Left kidney (tissue), 2 donors: ENCODE results near the gene CDC45. TPM values are rescaled to one million over a fixed set of nuclear protein-coding genes. Genes with fewer than 3 reads are reported as not detected.

ENCODE experiments used
- DNase-seq: peaks from one replicate; pipeline ENCODE4 v3.0.0-alpha.2; 2013
- polyA plus RNA-seq: library from polyadenylated mRNA; unstranded; fragments of 120-200 nt; gene quantifications from one replicate; pipeline ENCODE4 v1.2.1, GENCODE V29; 2013; ENCODE audit not compliant: insufficient read length

The CDC45 gene
- polyA plus RNA-seq, 1 donor: 25.2 TPM

GRCh38 chr22:19494001-19494560 is 14.4 kb downstream of the CDC45 start:
- DNase-seq: no peak

- no peak for DNase-seq
Measured at GRCh38 chr22:19494676-19495173, 15.0 kb downstream of the CDC45 start.

DNA sequence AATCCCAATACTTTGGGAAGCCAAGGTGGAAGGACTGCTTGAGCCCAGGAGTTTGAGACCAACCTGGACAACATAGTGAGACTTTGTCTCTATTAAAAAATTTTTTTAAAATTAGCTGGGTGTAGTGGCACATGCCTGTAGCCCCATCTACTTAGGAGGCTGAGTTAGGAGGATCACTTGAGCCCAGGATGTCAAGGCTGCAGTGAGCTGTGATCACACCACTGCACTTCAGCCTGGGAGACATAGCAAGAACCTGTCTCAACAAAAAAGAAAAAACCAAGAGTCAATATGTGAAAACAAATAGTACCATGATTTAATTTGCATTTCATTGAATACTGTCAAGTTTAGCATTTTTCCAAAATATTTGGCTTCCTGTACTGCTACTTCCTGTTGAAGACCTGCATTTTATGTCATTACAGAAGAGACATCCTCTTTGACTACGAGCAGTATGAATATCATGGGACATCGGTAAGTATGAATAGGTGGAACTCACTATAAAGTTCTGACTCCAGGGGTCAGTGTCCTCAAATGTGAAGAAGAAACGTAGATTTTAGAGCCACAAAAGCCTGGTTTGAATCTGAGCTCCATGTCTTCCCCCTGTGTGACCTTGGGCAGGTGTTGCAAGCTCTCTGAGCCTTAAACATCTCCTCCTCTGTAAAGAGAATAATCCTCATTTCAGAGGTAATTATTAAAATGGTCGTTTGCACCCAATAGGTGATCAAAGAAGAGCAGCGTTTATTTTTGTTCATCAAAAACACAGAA is 16.0 kb downstream of the CDC45 start:
- DNase-seq: no peak

GRCh38 chr22:19496324-19496630 is 16.6 kb downstream of the CDC45 start:
- no peak for DNase-seq

- DNase-seq: peak; percentile 41
Measured at GRCh38 chr22:19497245-19497644, 17.5 kb downstream of the CDC45 start.

DNA sequence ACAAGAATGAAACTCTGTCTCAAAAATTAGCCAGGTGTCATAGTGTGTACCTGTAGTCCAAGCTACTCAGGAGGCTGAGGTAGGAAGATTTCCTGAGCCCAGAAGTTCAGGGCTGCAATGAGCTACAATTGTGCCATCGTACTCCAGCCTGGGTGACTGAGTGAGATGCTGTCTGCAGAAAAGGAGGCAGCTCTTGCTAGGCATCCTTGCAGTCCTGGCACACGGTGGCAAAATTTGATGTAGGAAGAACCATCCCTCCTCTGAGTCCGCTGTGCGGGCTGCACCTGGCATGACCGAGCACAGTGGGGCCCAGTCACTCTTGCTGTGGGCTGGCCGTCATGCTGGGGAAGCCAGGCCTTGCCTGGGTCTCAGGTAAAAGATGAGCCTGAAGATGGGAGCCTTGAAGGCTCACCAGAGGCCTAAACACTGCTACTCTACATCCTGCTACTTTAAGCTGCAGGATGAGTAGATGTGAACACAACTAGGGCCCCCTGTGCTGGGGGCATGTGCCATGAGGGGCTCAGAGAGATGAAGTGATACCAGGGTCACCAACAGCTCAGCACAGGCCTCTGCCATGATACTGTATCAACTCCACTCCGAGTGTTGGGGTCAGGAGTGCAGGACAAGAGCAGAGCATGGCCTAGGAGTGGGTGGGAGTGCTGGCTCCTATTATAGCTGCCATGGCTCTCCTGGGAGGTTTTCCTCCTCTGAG is 18.6 kb downstream of the CDC45 start:
- no peak for DNase-seq

GRCh38 chr22:19498866-19499190 is 19.1 kb downstream of the CDC45 start:
- DNase-seq: no peak

GRCh38 chr22:19499236-19499879 is 19.6 kb downstream of the CDC45 start:
- no peak for DNase-seq

- no peak for DNase-seq
Measured at GRCh38 chr22:19499880-19500242, 20.1 kb downstream of the CDC45 start.

- DNase-seq: no peak
Measured at GRCh38 chr22:19501897-19502447, 22.3 kb downstream of the CDC45 start.

DNA sequence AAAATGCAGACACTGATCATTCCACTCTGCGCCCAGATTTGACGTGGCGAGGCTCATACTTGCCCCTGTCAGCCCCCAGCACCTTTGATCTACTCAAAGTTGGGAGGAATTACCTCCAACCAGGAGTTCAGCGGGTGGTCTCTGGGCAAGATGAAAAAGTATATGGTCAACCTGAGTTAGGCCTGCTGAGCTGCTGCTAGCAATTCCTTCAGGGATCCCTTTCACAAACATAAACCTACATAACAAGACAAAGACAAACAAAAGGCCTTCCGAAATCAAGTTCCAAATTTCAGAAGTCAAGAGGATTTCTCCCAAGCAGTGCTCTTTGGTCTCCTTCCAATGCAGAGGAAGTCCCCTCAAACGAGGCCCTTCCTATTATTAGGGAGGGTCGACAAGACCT is 23.6 kb downstream of the CDC45 start:
- no peak for DNase-seq

DNA sequence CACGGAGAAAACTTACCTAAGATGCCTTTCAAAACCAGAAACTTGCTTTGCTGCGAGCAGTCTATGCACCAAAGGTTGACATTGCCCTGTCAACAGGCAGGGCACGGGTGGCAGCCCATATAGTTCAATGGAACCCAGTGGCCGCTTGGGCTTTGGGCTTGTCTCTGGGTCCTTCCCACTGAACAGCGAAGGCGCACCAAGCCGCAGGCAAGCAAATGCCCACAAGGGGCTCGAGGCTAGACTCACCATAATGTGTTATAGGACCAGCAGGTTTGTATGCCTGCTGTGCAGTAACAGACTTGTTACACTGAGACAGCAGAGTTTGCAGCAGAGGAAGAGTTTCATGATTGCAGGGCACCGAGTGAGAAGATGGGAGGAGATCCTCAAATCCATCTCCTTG is 24.1 kb downstream of the CDC45 start:
- DNase-seq: no peak

DNA sequence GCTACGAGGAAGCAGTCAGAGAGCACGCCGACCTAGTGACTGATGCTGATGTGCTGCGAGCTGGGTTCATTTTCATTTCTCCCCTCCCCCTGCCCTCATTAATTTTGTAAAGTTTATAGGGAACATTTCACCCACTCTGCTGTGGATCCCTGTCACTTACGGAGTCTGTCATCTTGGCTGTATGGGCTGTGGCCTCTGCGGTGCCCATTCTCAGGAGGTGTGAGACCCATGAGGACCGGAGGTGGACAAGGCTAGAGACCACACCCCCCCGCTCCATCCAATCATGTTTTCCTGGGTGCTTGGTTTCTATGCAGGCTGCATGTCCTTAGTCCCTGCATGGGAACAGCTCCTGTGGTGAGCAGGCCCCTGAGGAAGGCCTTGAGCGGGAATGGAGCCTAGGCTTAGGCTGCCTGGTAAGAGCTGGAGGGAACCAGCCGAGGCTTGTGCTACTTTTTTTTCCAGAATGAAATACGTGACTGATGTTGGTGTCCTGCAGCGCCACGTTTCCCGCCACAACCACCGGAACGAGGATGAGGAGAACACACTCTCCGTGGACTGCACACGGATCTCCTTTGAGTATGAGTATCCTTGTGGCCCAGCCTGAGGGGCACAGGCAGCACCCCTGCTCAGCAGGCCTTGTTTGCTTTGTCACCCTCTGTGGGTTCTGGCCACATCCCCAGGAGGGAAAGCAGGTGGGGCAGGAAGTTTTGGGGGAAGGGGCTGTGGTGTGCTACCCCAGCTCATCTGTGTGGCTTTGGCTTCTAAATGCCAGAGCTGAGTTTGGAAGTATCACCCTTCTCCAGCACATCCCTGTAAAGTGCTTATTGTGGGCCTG is 25.4 kb downstream of the CDC45 start:
- no peak for DNase-seq

- no peak for DNase-seq
Measured at GRCh38 chr22:19505735-19506126, 26.0 kb downstream of the CDC45 start.

DNA sequence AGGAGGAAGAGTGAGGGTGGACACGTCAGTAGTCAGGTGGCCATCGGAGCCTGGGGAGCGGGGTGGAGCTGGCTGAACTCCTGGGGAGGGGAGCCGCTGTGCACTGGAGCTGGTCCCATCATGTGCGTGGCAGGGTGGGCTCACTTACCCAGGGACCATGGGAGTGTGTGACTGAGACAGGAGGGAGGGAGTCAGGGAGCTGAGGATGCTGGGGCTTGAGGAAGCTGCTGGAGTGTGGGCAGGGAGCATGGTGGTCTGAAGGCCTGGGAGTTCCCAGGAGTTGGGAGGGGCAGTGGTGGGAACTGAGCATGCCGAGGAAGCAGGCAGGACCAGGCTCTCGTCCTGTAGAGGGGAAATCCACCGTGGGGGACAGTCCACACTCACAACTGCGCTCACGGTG is 26.5 kb downstream of the CDC45 start:
- no peak for DNase-seq

DNA sequence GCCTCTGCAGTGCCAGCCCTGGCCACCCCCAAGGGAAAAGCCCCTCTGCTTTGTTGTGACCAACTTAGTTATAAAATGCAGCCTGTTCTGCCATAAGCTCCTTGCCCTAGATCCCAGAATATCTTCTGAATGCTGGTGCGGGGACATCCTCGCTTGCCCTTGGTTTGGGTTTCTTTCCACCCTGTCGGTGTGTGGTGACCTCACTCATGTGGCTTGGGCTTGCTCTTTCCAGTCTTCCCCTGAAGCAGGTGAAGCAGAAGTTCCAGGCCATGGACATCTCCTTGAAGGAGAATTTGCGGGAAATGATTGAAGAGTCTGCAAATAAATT is 27.8 kb downstream of the CDC45 start:
- DNase-seq: no peak

DNA sequence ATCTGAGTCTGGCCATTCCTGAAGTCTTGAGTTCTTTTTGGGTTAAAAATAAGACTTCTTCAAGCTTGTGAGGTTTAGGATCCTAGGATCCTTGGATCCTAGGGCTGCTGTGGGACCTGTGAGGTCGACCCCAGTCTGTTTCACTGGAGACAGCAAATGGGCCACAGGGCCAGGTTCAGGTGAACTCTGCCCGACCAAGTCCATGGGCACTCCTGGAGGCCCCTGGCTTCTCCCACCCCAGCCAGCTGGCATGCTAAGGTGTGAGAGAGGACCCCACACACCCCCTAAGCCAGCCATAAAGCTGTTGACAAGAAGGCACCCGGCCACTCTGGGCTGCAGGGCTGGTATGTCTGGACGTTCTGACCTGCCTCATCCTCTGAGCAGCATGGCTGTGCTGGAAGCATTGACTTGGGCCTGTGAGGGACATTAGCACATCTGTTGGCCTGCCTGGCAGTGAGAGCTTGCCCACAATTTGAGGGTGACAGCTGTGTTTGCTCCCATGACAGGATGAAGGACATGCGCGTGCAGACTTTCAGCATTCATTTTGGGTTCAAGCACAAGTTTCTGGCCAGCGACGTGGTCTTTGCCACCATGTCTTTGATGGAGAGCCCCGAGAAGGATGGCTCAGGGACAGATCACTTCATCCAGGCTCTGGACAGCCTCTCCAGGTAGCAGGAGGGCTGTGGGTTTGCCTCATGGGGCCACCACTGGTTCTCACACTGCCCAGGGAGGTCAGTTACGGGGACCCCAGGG is 28.5 kb downstream of the CDC45 start:
- no peak for DNase-seq

GRCh38 chr22:19509191-19509590 is 29.5 kb downstream of the CDC45 start:
- no peak for DNase-seq

DNA sequence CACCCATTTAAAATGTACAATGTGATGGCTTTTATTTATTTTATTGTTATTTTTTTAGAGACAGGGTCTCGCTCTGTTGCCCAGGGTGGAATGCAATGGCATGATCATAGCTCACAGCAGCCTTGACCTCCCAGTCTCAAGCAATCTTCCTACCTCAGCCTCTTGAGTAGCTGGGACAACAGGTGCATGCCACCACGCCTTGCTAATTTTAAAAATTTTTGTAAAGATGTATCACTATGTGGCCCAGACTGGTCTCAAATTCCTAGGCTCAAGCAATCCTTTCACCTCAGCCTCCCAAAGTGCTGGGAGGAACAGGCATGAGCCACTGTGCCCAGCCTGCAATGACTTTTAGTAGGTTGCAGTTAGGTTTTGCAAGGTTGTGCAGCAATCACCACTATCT is 30.2 kb downstream of the CDC45 start:
- no peak for DNase-seq

- DNase-seq: no peak
Measured at GRCh38 chr22:19510919-19511341, 31.2 kb downstream of the CDC45 start.

- DNase-seq: no peak
Measured at GRCh38 chr22:19513823-19514222, 34.1 kb downstream of the CDC45 start.
